ENCODE measurements around the gene CMIP.
"Not testable (repeated sequence)": the region's sequence is repeated elsewhere in the genome, so short reads cannot be mapped to it uniquely, and the experiment has no call there.

The CMIP gene

GRCh38 chr16:81517629-81518438, 73.2 kb downstream of the CMIP start:
- Mint-ChIP-seq H3K4me1 (ENCODE audit: low read depth) (peaks cover 42% of the 10 kb centered on the region), H3K9me3 (no peaks in the 10 kb centered on the region), H3K4me3 (no peak overlapping the region), H3K36me3 (ENCODE audit: low read depth) (peaks cover 6% of the 10 kb centered on the region), H3K27me3 (ENCODE audit: low read depth) (no peaks in the 10 kb centered on the region), H3K27ac (no peak overlapping the region)
- DNase-seq (ENCODE audit: low spot score) = no peak

- no peak for DNase-seq (ENCODE audit: low spot score)
- Mint-ChIP-seq H3K9me3 (no peaks in the 10 kb centered on the region), H3K27me3 (ENCODE audit: low read depth) (no peaks in the 10 kb centered on the region), H3K36me3 (ENCODE audit: low read depth) (peaks cover 8% of the 10 kb centered on the region), H3K4me3 (no peak overlapping the region), H3K27ac (no peak overlapping the region), H3K4me1 (ENCODE audit: low read depth) (peaks cover 44% of the 10 kb centered on the region)
Measured at GRCh38 chr16:81518439-81518757, 73.8 kb downstream of the CMIP start.

- H3K4me3 Mint-ChIP-seq = peak overlapping the region; percentile 29
- DNase-seq (ENCODE audit: low spot score) = no peak
- peaks cover 8% of the 10 kb centered on the region for H3K36me3 Mint-ChIP-seq (ENCODE audit: low read depth)
- H3K4me1 Mint-ChIP-seq (ENCODE audit: low read depth) = peaks cover 47% of the 10 kb centered on the region
- no peaks in the 10 kb centered on the region for H3K9me3 Mint-ChIP-seq
- H3K27me3 Mint-ChIP-seq (ENCODE audit: low read depth) = no peaks in the 10 kb centered on the region
- peak overlapping the region; percentile 52 for H3K27ac Mint-ChIP-seq
Measured at GRCh38 chr16:81519301-81520150, 74.9 kb downstream of the CMIP start.

- Mint-ChIP-seq H3K36me3 (ENCODE audit: low read depth) (peaks cover 8% of the 10 kb centered on the region), H3K4me3 (peak overlapping the region; percentile 18)
Measured at GRCh38 chr16:81520151-81520470, 75.5 kb downstream of the CMIP start.

GRCh38 chr16:81520560-81521135, 76.0 kb downstream of the CMIP start:
- Mint-ChIP-seq H3K4me1 (ENCODE audit: low read depth) (peaks cover 51% of the 10 kb centered on the region), H3K27me3 (ENCODE audit: low read depth) (no peaks in the 10 kb centered on the region), H3K4me3 (peak overlapping the region; percentile 31), H3K9me3 (no peaks in the 10 kb centered on the region), H3K36me3 (ENCODE audit: low read depth) (peaks cover 8% of the 10 kb centered on the region), H3K27ac (peak overlapping the region; percentile 75)
- no peak for DNase-seq (ENCODE audit: low spot score)

More at GRCh38 chr16:81520151-81520470, 75.5 kb downstream of the CMIP start:
- H3K4me1 Mint-ChIP-seq (ENCODE audit: low read depth) = peaks cover 49% of the 10 kb centered on the region
- no peaks in the 10 kb centered on the region for H3K9me3 Mint-ChIP-seq
- H3K27me3 Mint-ChIP-seq (ENCODE audit: low read depth) = no peaks in the 10 kb centered on the region
- no peak for DNase-seq (ENCODE audit: low spot score)
- peak overlapping the region; percentile 75 for H3K27ac Mint-ChIP-seq

GRCh38 chr16:81521141-81521626, 76.6 kb downstream of the CMIP start:
- H3K4me1 Mint-ChIP-seq (ENCODE audit: low read depth) = peaks cover 52% of the 10 kb centered on the region
- no peaks in the 10 kb centered on the region for H3K9me3 Mint-ChIP-seq
- H3K27ac Mint-ChIP-seq = peak overlapping the region; percentile 75
- DNase-seq (ENCODE audit: low spot score) = peak; percentile 62
- H3K4me3 Mint-ChIP-seq = peak overlapping the region; percentile 31
- no peaks in the 10 kb centered on the region for H3K27me3 Mint-ChIP-seq (ENCODE audit: low read depth)
- peaks cover 8% of the 10 kb centered on the region for H3K36me3 Mint-ChIP-seq (ENCODE audit: low read depth)

GRCh38 chr16:81522108-81522701, 77.6 kb downstream of the CMIP start:
- peaks cover 8% of the 10 kb centered on the region for H3K36me3 Mint-ChIP-seq (ENCODE audit: low read depth)
- no peaks in the 10 kb centered on the region for H3K27me3 Mint-ChIP-seq (ENCODE audit: low read depth)
- H3K4me3 Mint-ChIP-seq = peak overlapping the region; percentile 56
- DNase-seq (ENCODE audit: low spot score) = no peak
- no peaks in the 10 kb centered on the region for H3K9me3 Mint-ChIP-seq
- peaks cover 57% of the 10 kb centered on the region for H3K4me1 Mint-ChIP-seq (ENCODE audit: low read depth)
- H3K27ac Mint-ChIP-seq = peak overlapping the region; percentile 74

- peaks cover 57% of the 10 kb centered on the region for H3K4me1 Mint-ChIP-seq (ENCODE audit: low read depth)
- H3K27ac Mint-ChIP-seq = peak overlapping the region; percentile 74
- peak overlapping the region; percentile 56 for H3K4me3 Mint-ChIP-seq
- not testable (repeated sequence) for H3K9me3 Mint-ChIP-seq; DNase-seq (ENCODE audit: low spot score); H3K27me3 Mint-ChIP-seq (ENCODE audit: low read depth)
- peaks cover 11% of the 10 kb centered on the region for H3K36me3 Mint-ChIP-seq (ENCODE audit: low read depth)
Measured at GRCh38 chr16:81522851-81523250, 78.2 kb downstream of the CMIP start.

- H3K27ac Mint-ChIP-seq = peak overlapping the region; percentile 41
- peak overlapping the region; percentile 22 for H3K4me3 Mint-ChIP-seq
- H3K36me3 Mint-ChIP-seq (ENCODE audit: low read depth) = peaks cover 10% of the 10 kb centered on the region
- no peaks in the 10 kb centered on the region for H3K9me3 Mint-ChIP-seq
- H3K27me3 Mint-ChIP-seq (ENCODE audit: low read depth) = no peaks in the 10 kb centered on the region
- H3K4me1 Mint-ChIP-seq (ENCODE audit: low read depth) = peaks cover 61% of the 10 kb centered on the region
- DNase-seq (ENCODE audit: low spot score) = no peak
Measured at GRCh38 chr16:81523387-81524115, 78.9 kb downstream of the CMIP start.

- Mint-ChIP-seq H3K27me3 (ENCODE audit: low read depth) (no peaks in the 10 kb centered on the region), H3K27ac (no peak overlapping the region), H3K4me1 (ENCODE audit: low read depth) (peaks cover 61% of the 10 kb centered on the region), H3K36me3 (ENCODE audit: low read depth) (peaks cover 9% of the 10 kb centered on the region), H3K4me3 (no peak overlapping the region), H3K9me3 (no peaks in the 10 kb centered on the region)
- no peak for DNase-seq (ENCODE audit: low spot score)
Measured at GRCh38 chr16:81524382-81524781, 79.8 kb downstream of the CMIP start.

- peaks cover 56% of the 10 kb centered on the region for H3K4me1 Mint-ChIP-seq (ENCODE audit: low read depth)
- H3K9me3 Mint-ChIP-seq; H3K27me3 Mint-ChIP-seq (ENCODE audit: low read depth); H3K36me3 Mint-ChIP-seq (ENCODE audit: low read depth); DNase-seq (ENCODE audit: low spot score); H3K27ac Mint-ChIP-seq; H3K4me3 Mint-ChIP-seq: not testable (repeated sequence)
Measured at GRCh38 chr16:81524885-81525284, 80.3 kb downstream of the CMIP start.

- Mint-ChIP-seq H3K27ac (no peak overlapping the region), H3K4me3 (no peak overlapping the region), H3K27me3 (ENCODE audit: low read depth) (no peaks in the 10 kb centered on the region), H3K36me3 (ENCODE audit: low read depth) (peaks cover 9% of the 10 kb centered on the region), H3K4me1 (ENCODE audit: low read depth) (peaks cover 43% of the 10 kb centered on the region), H3K9me3 (no peaks in the 10 kb centered on the region)
- no peak for DNase-seq (ENCODE audit: low spot score)
Measured at GRCh38 chr16:81526199-81526598, 81.6 kb downstream of the CMIP start.

GRCh38 chr16:81526935-81527334, 82.3 kb downstream of the CMIP start:
- H3K27me3 Mint-ChIP-seq (ENCODE audit: low read depth) = no peaks in the 10 kb centered on the region
- H3K9me3 Mint-ChIP-seq = no peaks in the 10 kb centered on the region
- no peak overlapping the region for H3K27ac Mint-ChIP-seq
- DNase-seq (ENCODE audit: low spot score) = no peak
- H3K4me1 Mint-ChIP-seq (ENCODE audit: low read depth) = peaks cover 36% of the 10 kb centered on the region
- peaks cover 9% of the 10 kb centered on the region for H3K36me3 Mint-ChIP-seq (ENCODE audit: low read depth)
- H3K4me3 Mint-ChIP-seq = no peak overlapping the region

All from T-helper 2 cell treated with Interferon-gamma antibody and Interleukin-4, amounts not matched to agents 5 μg/mL and 100 μg/mL, for 36 hours (primary cell).